H1 (cell line): ENCODE data around the gene NKTR. TPM values are rescaled to one million over a fixed set of nuclear protein-coding genes. Genes with fewer than 3 reads are reported as not detected.

Experiments
- CTCF ChIA-PET: fragments of 300-600 bp; sonication (Branson Sonifier 250); formaldehyde crosslinking; loops from one replicate; lab custom pipeline; 2021; ENCODE audit not compliant: partially characterized antibody; lab: Charles Lee
- POLR2A ChIA-PET: fragments of 300-600 bp; sonication (Branson Sonifier 250); formaldehyde crosslinking; loops from one replicate; lab custom pipeline; 2021; ENCODE audit warnings: inconsistent platforms; ENCODE audit not compliant: partially characterized antibody; lab: Charles Lee
- DNase-seq, 2 experiments: peaks; one replicate each; pipeline versions ENCODE4 v3.0.0 to v3.0.0-alpha.2; 2010 to 2022; ENCODE audit warnings: low spot score in 2 of 2, low read depth in 1 of 2, mixed read lengths in 1 of 2
- FAIRE-seq: peaks from 2 replicates; lab custom pipeline; 2011; peaks lifted over from hg19 to GRCh38; lab: Jason Lieb, UNC
- H2AFZ ChIP-seq: 2 replicates; pipeline ENCODE4 v1.8.1; 2012; ENCODE audit warnings: low read length, inconsistent platforms
- H2AK5ac ChIP-seq: 2 replicates; pipeline ENCODE4 v1.6.1; 2013; ENCODE audit warnings: low read depth, low read length
- H2BK120ac ChIP-seq: replicated peaks from 2 replicates; pipeline ENCODE3; 2013; ENCODE audit warnings: low read depth, low read length, inconsistent platforms
- H2BK12ac ChIP-seq: 2 replicates; pipeline ENCODE4 v1.6.1; 2013; ENCODE audit warnings: low read depth, low read length
- H2BK15ac ChIP-seq: 2 replicates; pipeline ENCODE4 v1.6.1; 2013; ENCODE audit warnings: low read length
- H2BK20ac ChIP-seq: 2 replicates; pipeline ENCODE4 v1.6.1; 2013; ENCODE audit warnings: low read length
- H2BK5ac ChIP-seq: 2 replicates; pipeline ENCODE4 v1.6.1; 2013; ENCODE audit warnings: low read depth, low read length
- H3K14ac ChIP-seq: 2 replicates; pipeline ENCODE4 v1.6.1; 2013; ENCODE audit warnings: inconsistent platforms; ENCODE audit not compliant: insufficient read length
- H3K18ac ChIP-seq: 2 replicates; pipeline ENCODE4 v1.6.1; 2013; ENCODE audit warnings: low read length; ENCODE audit errors: extremely low read depth
- H3K23ac ChIP-seq: 2 replicates; pipeline ENCODE4 v1.6.1; 2013; ENCODE audit warnings: inconsistent platforms; ENCODE audit not compliant: insufficient read length
- H3K23me2 ChIP-seq: 2 replicates; pipeline ENCODE4 v1.6.1; 2013; ENCODE audit warnings: low read depth, low read length
- H3K27ac ChIP-seq: 2 replicates; pipeline ENCODE4 v1.6.1; 2011; ENCODE audit warnings: low read depth, low read length, inconsistent platforms
- H3K27me3 ChIP-seq, 4 experiments: replicated peaks in 1 of 4; 1 replicate in 1 of 4; 2 replicates in 3 of 4; pipeline versions ENCODE4 v1.6.1 to v1.8.1; 2011 to 2013; ENCODE audit warnings: low read length in 3 of 4, mild to moderate bottlenecking in 3 of 4, inconsistent platforms in 2 of 4, mixed read lengths in 2 of 4, moderate library complexity in 1 of 4; ENCODE audit not compliant: control insufficient read depth in 3 of 4, insufficient read depth in 3 of 4; ENCODE audit errors: extremely low read depth in 1 of 4
- H3K36me3 ChIP-seq, 4 experiments: 2 replicates each; pipeline versions ENCODE4 v1.6.1 to v1.8.1; 2011 to 2013; ENCODE audit warnings: mild to moderate bottlenecking in 4 of 4, low read length in 3 of 4, moderate library complexity in 2 of 4, control low read depth in 1 of 4, inconsistent platforms in 1 of 4; ENCODE audit not compliant: insufficient read depth in 4 of 4, control insufficient read depth in 2 of 4
- H3K4ac ChIP-seq: replicated peaks from 2 replicates; pipeline ENCODE3; 2013; ENCODE audit warnings: low read length, low read depth, mixed read lengths, inconsistent platforms; ENCODE audit not compliant: insufficient read length
- H3K4me1 ChIP-seq, 4 experiments: replicated peaks in 1 of 4; 1 replicate in 1 of 4; 2 replicates in 3 of 4; pipeline versions ENCODE4 v1.6.1 to v1.8.1; 2011 to 2013; ENCODE audit warnings: low read length in 3 of 4, inconsistent platforms in 2 of 4, mixed read lengths in 1 of 4; ENCODE audit not compliant: insufficient read depth in 4 of 4, control insufficient read depth in 3 of 4
- H3K4me2 ChIP-seq, 2 experiments: 2 replicates each; pipeline versions ENCODE4 v1.6.1 to v1.8.1; 2011 to 2013; ENCODE audit warnings: low read depth in 2 of 2, low read length in 2 of 2, control low read depth in 1 of 2, inconsistent platforms in 1 of 2, mild to moderate bottlenecking in 1 of 2; ENCODE audit not compliant: insufficient read depth in 1 of 2
- H3K4me3 ChIP-seq, 4 experiments: fragments of 200-600, 300-600 bp in 1 of 4; sonication (generic), shearing (Covaris generic), sonication (Bioruptor Twin) in 1 of 4; 2 replicates each; pipeline versions ENCODE4 v1.5.1 to v1.8.1; 2011 to 2016; ENCODE audit warnings: low read length in 4 of 4, low read depth in 3 of 4, control low read depth in 2 of 4, inconsistent platforms in 2 of 4, mild to moderate bottlenecking in 2 of 4, mixed read lengths in 1 of 4, moderate library complexity in 1 of 4; ENCODE audit not compliant: insufficient read depth in 2 of 4; ENCODE audit errors: extremely low read depth in 1 of 4
- H3K56ac ChIP-seq: replicated peaks from 2 replicates; pipeline ENCODE3; 2013; ENCODE audit warnings: low read depth, mild to moderate bottlenecking, mixed read lengths, low read length, inconsistent platforms; ENCODE audit not compliant: insufficient read length
- H3K79me1 ChIP-seq: 2 replicates; pipeline ENCODE4 v1.6.1; 2013; ENCODE audit warnings: low read depth, low read length, control low read depth
- H3K79me2 ChIP-seq, 2 experiments: 2 replicates each; pipeline versions ENCODE4 v1.6.1 to v1.8.1; 2012 to 2013; ENCODE audit warnings: low read length in 2 of 2, mild to moderate bottlenecking in 2 of 2, inconsistent platforms in 1 of 2; ENCODE audit not compliant: insufficient read depth in 2 of 2, control insufficient read depth in 1 of 2
- H3K9ac ChIP-seq, 4 experiments: replicated peaks in 1 of 4; 1 replicate in 1 of 4; 2 replicates in 3 of 4; pipeline versions ENCODE4 v1.6.1 to v1.8.1; 2011 to 2013; ENCODE audit warnings: low read depth in 3 of 4, low read length in 3 of 4, control low read depth in 2 of 4, mild to moderate bottlenecking in 2 of 4, moderate library complexity in 2 of 4, inconsistent platforms in 1 of 4; ENCODE audit errors: extremely low read depth in 1 of 4
- H3K9me3 ChIP-seq, 2 experiments: 2 replicates each; pipeline versions ENCODE4 v1.6.1 to v1.8.1; 2012 to 2013; ENCODE audit warnings: mild to moderate bottlenecking in 2 of 2, moderate library complexity in 2 of 2, control low read depth in 1 of 2, inconsistent platforms in 1 of 2, low read depth in 1 of 2, low read length in 1 of 2, mixed read lengths in 1 of 2; ENCODE audit not compliant: insufficient read depth in 2 of 2
- H4K20me1 ChIP-seq, 2 experiments: replicated peaks in 1 of 2; 2 replicates each; pipeline versions ENCODE3 to v1.8.1; 2011 to 2013; ENCODE audit warnings: inconsistent platforms in 2 of 2, low read length in 2 of 2, mild to moderate bottlenecking in 1 of 2; ENCODE audit not compliant: insufficient read depth in 2 of 2, control insufficient read depth in 1 of 2
- H4K5ac ChIP-seq: 2 replicates; pipeline ENCODE4 v1.6.1; 2013; ENCODE audit warnings: low read length, low read depth, mixed read lengths, inconsistent platforms; ENCODE audit not compliant: insufficient read length
- H4K8ac ChIP-seq: 2 replicates; pipeline ENCODE4 v1.8.0; 2013; ENCODE audit warnings: mild to moderate bottlenecking, moderate library complexity, low read length, inconsistent platforms; ENCODE audit not compliant: insufficient read depth; ENCODE audit errors: extremely low read depth
- H4K91ac ChIP-seq: replicated peaks from 2 replicates; pipeline ENCODE3; 2013; ENCODE audit warnings: low read length, mixed read lengths, inconsistent platforms; ENCODE audit not compliant: insufficient read length
- BRCA1 ChIP-seq: IDR thresholded peaks from 2 replicates; pipeline ENCODE4 v1.6.1; 2012; ENCODE audit warnings: low read depth, low read length, improper control_type of control experiment
- CBX5 ChIP-seq: fragments of 300-800, 300-1000 bp; sonication (generic); IDR thresholded peaks from 2 replicates; pipeline ENCODE4 v1.7.1; 2016; ENCODE audit warnings: antibody characterized with exemption, low read length, low read depth
- CHD2 ChIP-seq: IDR thresholded peaks from 2 replicates; pipeline ENCODE4 v1.6.1; 2012; ENCODE audit warnings: low read length, improper control_type of control experiment
- EZH2 ChIP-seq: fragments of 200-600 bp; sonication (generic); IDR thresholded peaks from 2 replicates; pipeline ENCODE4 v1.7.1; 2012; ENCODE audit warnings: low read depth, mild to moderate bottlenecking, moderate library complexity, low read length, inconsistent platforms; ENCODE audit not compliant: severe bottlenecking
- JUN ChIP-seq: IDR thresholded peaks from 2 replicates; pipeline ENCODE4 v1.6.1; 2011; ENCODE audit warnings: low read depth, mild to moderate bottlenecking, improper control_type of control experiment, low read length
- JUND ChIP-seq: IDR thresholded peaks from 2 replicates; pipeline ENCODE4 v1.6.1; 2011; ENCODE audit warnings: mild to moderate bottlenecking, improper control_type of control experiment, low read length
- KDM1A ChIP-seq: fragments of 200-600, 300-600 bp; sonication (generic); IDR thresholded peaks from 2 replicates; pipeline ENCODE4 v1.7.1; 2016; ENCODE audit warnings: mild to moderate bottlenecking, low read length, borderline replicate concordance
- RFX5 ChIP-seq: IDR thresholded peaks from 2 replicates; pipeline ENCODE4 v1.6.1; 2011; ENCODE audit warnings: low read depth, low read length, improper control_type of control experiment, borderline replicate concordance
- SP1 ChIP-seq: IDR thresholded peaks from 2 replicates; pipeline ENCODE4 v1.6.1; 2011; ENCODE audit warnings: low read depth, low read length
- SRF ChIP-seq: IDR thresholded peaks from 2 replicates; pipeline ENCODE4 v1.6.1; 2011; ENCODE audit warnings: mild to moderate bottlenecking, low read depth, low read length, moderate library complexity
- TAF1 ChIP-seq: IDR thresholded peaks from 2 replicates; pipeline ENCODE4 v1.6.1; 2011; ENCODE audit warnings: mild to moderate bottlenecking, low read depth, low read length
- ZNF274 ChIP-seq: IDR thresholded peaks from 2 replicates; pipeline ENCODE4 v1.7.0; 2012; ENCODE audit warnings: low read length, borderline replicate concordance; ENCODE audit errors: extremely low read depth
- WGBS, 2 experiments: shearing (Covaris generic) in 1 of 2; methylation state at CpG; one replicate each; pipeline versions ENCODE4 v1.1.6 to v1.1.7; 2013 to 2015; ENCODE audit warnings: low lambda C conversion rate in 2 of 2, mixed read lengths in 2 of 2, inconsistent platforms in 1 of 2, low coverage in 1 of 2, missing lambda C conversion rate in 1 of 2; ENCODE audit not compliant: insufficient replicate concordance in 2 of 2, insufficient coverage in 1 of 2, insufficient read length in 1 of 2; ENCODE audit errors: extremely low coverage in 1 of 2, missing lambda C conversion rate in 1 of 2; 5-methylcytosine and 5-hydroxymethylcytosine counted together
- polyA plus RNA-seq, 7 experiments: library from polyadenylated mRNA; depleted of rRNA in 3 of 7; stranded (reverse) in 5 of 7; unstranded in 2 of 7; fragments of >200 nt in 5 of 7; fragments of 200-250 nt in 2 of 7; gene quantifications; 1 replicate in 5 of 7; 2 replicates in 1 of 7; 4 replicates in 1 of 7; pipeline versions ENCODE4 v1.2.1 to v1.2.3, GENCODE V29; 2011 to 2013; ENCODE audit warnings: missing spikeins in 2 of 7, mixed read lengths in 2 of 7
- total RNA-seq: library from RNA; stranded (reverse); fragmentation: NEBNext Ultra II Directional; extraction: Animal tissue kit (Norgen Biotek cat#: 25700); gene quantifications from 2 replicates; pipeline ENCODE4 v1.2.1, GENCODE V29; 2021
- TF ChIP-seq, protein P1 (sequence below): IDR thresholded peaks from 2 replicates; pipeline ENCODE4 v1.6.1; 2011; ENCODE audit warnings: low read length, improper control_type of control experiment

Gene NKTR
- total and polyA plus RNA-seq, 2 of the 8 experiments (the other 6 are each of a cell fraction or from before 2014, with no cell fraction given): 24.1 to 62.2 TPM

DNA sequence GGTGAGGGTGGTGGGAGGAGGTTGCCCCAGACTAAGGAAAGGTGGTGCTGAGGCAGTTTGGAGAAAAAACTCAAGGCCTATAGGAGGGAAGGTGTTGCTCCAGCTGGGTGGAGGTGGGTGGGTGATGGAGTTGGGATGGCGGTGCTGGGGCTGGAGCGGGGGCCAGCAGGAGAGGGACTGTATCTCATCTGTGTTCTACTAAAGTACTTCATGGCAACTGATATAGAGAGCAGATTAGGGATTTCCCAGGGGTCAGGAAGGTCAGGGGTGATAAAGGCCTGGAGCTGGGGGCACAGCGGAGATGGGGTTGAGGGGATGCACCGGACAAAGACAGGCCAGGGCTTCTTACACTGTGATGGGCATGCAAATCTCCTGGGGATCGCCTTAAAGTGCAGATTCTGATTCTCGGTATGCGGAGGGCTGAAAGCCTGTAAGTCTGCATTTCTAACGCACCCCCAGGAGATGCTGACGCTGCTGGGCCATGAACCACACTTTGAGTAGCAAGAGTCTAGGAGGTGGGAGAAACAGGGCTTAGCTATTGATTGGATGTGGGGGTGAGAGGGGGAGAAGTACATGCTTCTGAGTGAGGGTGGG, 89.0 kb downstream of the NKTR start:
- no peaks in the 10 kb centered on the region for H3K36me3 ChIP-seq
- peaks cover 0 to 10% (median 4%) of the 10 kb centered on the region in 4 experiments; a peak in 4 of 7 replicates for H3K4me1 ChIP-seq
- H4K91ac ChIP-seq: no peak overlapping the region
- H3K4ac ChIP-seq: no peak overlapping the region
- H3K9ac ChIP-seq: no peak overlapping the region
- CTCF ChIA-PET: interaction anchor here (0.9 to 3.3 kb wide), 7 partner anchors 9 to 67 kb away, joined by 3 to 14 read pairs (median 5); no protein-coding TSS in a partner anchor
- H3K18ac ChIP-seq: no peak overlapping the region
- H3K14ac ChIP-seq: no peak overlapping the region
- no peak overlapping the region; the same call in 1 of the 2 replicates for H4K8ac ChIP-seq
- H2BK12ac ChIP-seq: no peak overlapping the region
- no peak overlapping the region for H4K5ac ChIP-seq
- H3K27me3 ChIP-seq: no peaks in the 10 kb centered on the region
- H3K9me3 ChIP-seq: no peaks in the 10 kb centered on the region
- H3K4me3 ChIP-seq: no peak overlapping the region
- no peak overlapping the region for H2BK120ac ChIP-seq
- DNase-seq: no peak
- H2BK20ac ChIP-seq: no peak overlapping the region
- no peak overlapping the region for H2AK5ac ChIP-seq
- no peak overlapping the region for H3K23ac ChIP-seq
- H2BK15ac ChIP-seq: no peak overlapping the region
- no peaks in the 10 kb centered on the region for H3K79me1 ChIP-seq
- H3K23me2 ChIP-seq: no peaks in the 10 kb centered on the region
- peak overlapping the region in 1 of 2 experiments; percentile 47; a peak in 1 of 4 replicates for H3K4me2 ChIP-seq
- no peak overlapping the region for H2AFZ ChIP-seq
- no peaks in the 10 kb centered on the region for H3K79me2 ChIP-seq
- H3K56ac ChIP-seq: no peak overlapping the region
- POLR2A ChIA-PET: no interaction called here
- H3K27ac ChIP-seq: no peak overlapping the region
- no peak overlapping the region for H2BK5ac ChIP-seq
- no peak for FAIRE-seq
- H4K20me1 ChIP-seq: no peaks in the 10 kb centered on the region
- WGBS, 2 experiments: 80% methylated on average over 9 of the region's 9 CpGs; no CpG with 5 or more reads in 1 of the 2 experiments
- TF ChIP-seq BRCA1: no peak
- no peak for TF ChIP-seq KDM1A
- no peak for TF ChIP-seq SRF
- TF ChIP-seq TAF1: no peak
- no peak for TF ChIP-seq JUND
- TF ChIP-seq, protein P1, sequence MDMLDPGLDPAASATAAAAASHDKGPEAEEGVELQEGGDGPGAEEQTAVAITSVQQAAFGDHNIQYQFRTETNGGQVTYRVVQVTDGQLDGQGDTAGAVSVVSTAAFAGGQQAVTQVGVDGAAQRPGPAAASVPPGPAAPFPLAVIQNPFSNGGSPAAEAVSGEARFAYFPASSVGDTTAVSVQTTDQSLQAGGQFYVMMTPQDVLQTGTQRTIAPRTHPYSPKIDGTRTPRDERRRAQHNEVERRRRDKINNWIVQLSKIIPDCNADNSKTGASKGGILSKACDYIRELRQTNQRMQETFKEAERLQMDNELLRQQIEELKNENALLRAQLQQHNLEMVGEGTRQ: no peak
- no peak for TF ChIP-seq RFX5
- TF ChIP-seq EZH2: no peak
- TF ChIP-seq ZNF274: no peak
- no peak for TF ChIP-seq SP1
- no peak for TF ChIP-seq CHD2
- TF ChIP-seq JUN: no peak
- TF ChIP-seq CBX5: no peak
